Stimulated activated CD8-positive, alpha-beta memory T cell treated with anti-CD3 and anti-CD28 coated beads, Interleukin-4, amount 100 ng/mL, for 24 hours (primary cell): ENCODE results near the gene IGF2BP3.
"Not testable (repeated sequence)": the region's sequence is repeated elsewhere in the genome, so short reads cannot be mapped to it uniquely, and the experiment has no call there.

Experiments
- DNase-seq: peaks from one replicate; pipeline ENCODE4 v3.0.0-alpha.2; 2020; ENCODE audit warnings: low read depth

IGF2BP3 gene

GRCh38 chr7:23338863-23339262, 131.4 kb downstream of the IGF2BP3 start:
- DNase-seq: no peak

- no peak for DNase-seq
These were observed 131.9 kb downstream of the IGF2BP3 start for GRCh38 chr7:23338439-23338838.

GRCh38 chr7:23337374-23337773, 132.9 kb downstream of the IGF2BP3 start:
- no peak for DNase-seq

GRCh38 chr7:23336799-23337283, 133.4 kb downstream of the IGF2BP3 start:
- no peak for DNase-seq

- no peak for DNase-seq
These were observed 134.2 kb downstream of the IGF2BP3 start for GRCh38 chr7:23336086-23336485.

GRCh38 chr7:23335621-23336020, 134.7 kb downstream of the IGF2BP3 start:
- DNase-seq: no peak

GRCh38 chr7:23335136-23335535, 135.2 kb downstream of the IGF2BP3 start:
- no peak for DNase-seq

GRCh38 chr7:23334482-23335056, 135.7 kb downstream of the IGF2BP3 start:
- no peak for DNase-seq

GRCh38 chr7:23333671-23334246, 136.5 kb downstream of the IGF2BP3 start:
- no peak for DNase-seq

GRCh38 chr7:23332910-23333612, 137.2 kb downstream of the IGF2BP3 start:
- DNase-seq: no peak

GRCh38 chr7:23332193-23332592, 138.1 kb downstream of the IGF2BP3 start:
- no peak for DNase-seq

- no peak for DNase-seq
These were observed 139.2 kb downstream of the IGF2BP3 start for GRCh38 chr7:23331132-23331531.

GRCh38 chr7:23315366-23315765, 154.9 kb downstream of the IGF2BP3 start:
- DNase-seq: no peak

- DNase-seq: not testable (repeated sequence)
These were observed 158.2 kb downstream of the IGF2BP3 start for GRCh38 chr7:23312141-23312540.

- DNase-seq: no peak
These were observed 161.5 kb downstream of the IGF2BP3 start for GRCh38 chr7:23308754-23309153.

GRCh38 chr7:23306936-23307521, 163.3 kb downstream of the IGF2BP3 start:
- no peak for DNase-seq

- no peak for DNase-seq
These were observed 170.5 kb downstream of the IGF2BP3 start for GRCh38 chr7:23299770-23300300.

GRCh38 chr7:23298885-23299769, 171.2 kb downstream of the IGF2BP3 start, which contains the start of gene MALSU1:
MALSU1 (plus strand) TSS chr7:23299339; CDS start chr7:23299353, 14 bp downstream.
- DNase-seq: peak; percentile 96

GRCh38 chr7:23298141-23298881, 172.0 kb downstream of the IGF2BP3 start:
- DNase-seq: no peak

- DNase-seq: no peak
These were observed 174.9 kb downstream of the IGF2BP3 start for GRCh38 chr7:23295401-23295697.
